Endothelial cell of umbilical vein (primary cell): ENCODE data around the gene ANGPTL3. TPM values are rescaled to one million over a fixed set of nuclear protein-coding genes. Genes with fewer than 3 reads are reported as not detected.
A peak's percentile ranks its signal among the peaks of the same experiment; 100 is the strongest.

Experiments used
- BruUV-seq: library from RNA; stranded (reverse); fragments of 400-500 nt; replicated peaks from 2 replicates; lab custom pipeline; 2021; lab: Mats Ljungman, UMichigan
- CTCF ChIA-PET: fragments of 300-600, 350-600 bp; sonication (Branson Sonifier 250); formaldehyde crosslinking; loops from one replicate; lab custom pipeline; 2021; ENCODE audit warnings: antibody characterized with exemption, inconsistent platforms; lab: Charles Lee
- POLR2A ChIA-PET: fragments of 300-600, 350-600 bp; sonication (Branson Sonifier 250); formaldehyde crosslinking; loops from one replicate; lab custom pipeline; 2021; ENCODE audit warnings: antibody characterized with exemption, inconsistent platforms; lab: Charles Lee
- DNase-seq: peaks from one replicate; pipeline ENCODE4 v3.0.0-alpha.2; 2011; ENCODE audit warnings: low read depth, low spot score
- FAIRE-seq: peaks from 2 replicates; lab custom pipeline; 2011; peaks lifted over from hg19 to GRCh38; lab: Jason Lieb, UNC
- H2AFZ ChIP-seq: 2 replicates; pipeline ENCODE4 v1.6.0; 2012; ENCODE audit warnings: low read depth, low read length, control low read depth, inconsistent platforms
- H3K27ac ChIP-seq: 2 replicates; pipeline ENCODE4 v1.5.1; 2011; ENCODE audit warnings: low read depth, mild to moderate bottlenecking, control low read depth, low read length, moderate library complexity; ENCODE audit not compliant: insufficient read depth
- H3K27me3 ChIP-seq, 2 experiments: 2 replicates each; pipeline versions ENCODE4 v1.6.0 to v1.6.1; 2011; ENCODE audit warnings: low read length in 2 of 2, mixed read lengths in 1 of 2; ENCODE audit not compliant: control insufficient read depth in 2 of 2, insufficient read depth in 2 of 2
- H3K36me3 ChIP-seq, 2 experiments: 2 replicates in 1 of 2; 3 replicates in 1 of 2; pipeline ENCODE4 v1.5.1; 2011; ENCODE audit warnings: low read length in 2 of 2, mild to moderate bottlenecking in 1 of 2, moderate library complexity in 1 of 2; ENCODE audit not compliant: control insufficient read depth in 2 of 2, insufficient read depth in 2 of 2; ENCODE audit errors: extremely low read depth in 1 of 2
- H3K4me1 ChIP-seq: 3 replicates; pipeline ENCODE4 v1.5.1; 2011; ENCODE audit warnings: mild to moderate bottlenecking, low read length; ENCODE audit not compliant: control insufficient read depth, insufficient read depth; ENCODE audit errors: extremely low read depth
- H3K4me2 ChIP-seq: 2 replicates; pipeline ENCODE4 v1.6.1; 2011; ENCODE audit warnings: low read length, control low read depth, mixed read lengths; ENCODE audit not compliant: insufficient read depth
- H3K4me3 ChIP-seq, 3 experiments: fragments of 200-600 bp in 1 of 3; sonication (generic), shearing (Covaris generic) in 1 of 3; replicated peaks in 1 of 3; 2 replicates each; pipeline ENCODE4 v1.5.1; 2011 to 2016; ENCODE audit warnings: control low read depth in 3 of 3, low read length in 3 of 3, mild to moderate bottlenecking in 2 of 3, inconsistent platforms in 1 of 3, low read depth in 1 of 3, moderate library complexity in 1 of 3; ENCODE audit not compliant: insufficient read depth in 1 of 3
- H3K79me2 ChIP-seq: 2 replicates; pipeline ENCODE4 v1.6.0; 2012; ENCODE audit warnings: low read length, inconsistent platforms; ENCODE audit not compliant: control insufficient read depth, insufficient read depth
- H3K9ac ChIP-seq: replicated peaks from 2 replicates; pipeline ENCODE3; 2011; ENCODE audit warnings: low read length, control low read depth; ENCODE audit not compliant: insufficient read depth; ENCODE audit errors: extremely low read depth
- H3K9me1 ChIP-seq: replicated peaks from 3 replicates; pipeline ENCODE4 v1.6.0; 2011; ENCODE audit warnings: mild to moderate bottlenecking, low read length; ENCODE audit not compliant: control insufficient read depth, insufficient read depth; ENCODE audit errors: extremely low read depth
- H3K9me3 ChIP-seq: replicated peaks from 2 replicates; pipeline ENCODE4 v1.5.1; 2012; ENCODE audit warnings: low read length, inconsistent platforms; ENCODE audit not compliant: control insufficient read depth, insufficient read depth
- H4K20me1 ChIP-seq: replicated peaks from 2 replicates; pipeline ENCODE3; 2011; ENCODE audit warnings: mild to moderate bottlenecking, low read length; ENCODE audit not compliant: control insufficient read depth, insufficient read depth; ENCODE audit errors: extremely low read depth
- EZH2 ChIP-seq: IDR thresholded peaks from 2 replicates; pipeline ENCODE4 v1.6.1; 2012; ENCODE audit warnings: borderline replicate concordance, low read depth, mild to moderate bottlenecking, moderate library complexity, low read length, inconsistent platforms; ENCODE audit not compliant: severe bottlenecking
- FOS ChIP-seq: IDR thresholded peaks from 2 replicates; pipeline ENCODE4 v1.6.1; 2011; ENCODE audit warnings: mild to moderate bottlenecking, low read length, moderate library complexity, borderline replicate concordance; ENCODE audit not compliant: insufficient read depth
- GATA2 ChIP-seq: IDR thresholded peaks from 2 replicates; pipeline ENCODE4 v1.7.0; 2011; ENCODE audit warnings: low read depth, mild to moderate bottlenecking, moderate library complexity, mixed read lengths, low read length; ENCODE audit not compliant: insufficient read length, insufficient read depth
- JUN ChIP-seq: IDR thresholded peaks from 2 replicates; pipeline ENCODE4 v1.6.1; 2011; ENCODE audit warnings: borderline replicate concordance, low read depth; ENCODE audit not compliant: insufficient read length, insufficient read depth
- MAX ChIP-seq: IDR thresholded peaks from 2 replicates; pipeline ENCODE4 v1.6.1; 2011; ENCODE audit not compliant: insufficient read depth, insufficient read length
- MYC ChIP-seq: IDR thresholded peaks from one replicate; pipeline ENCODE4 v1.6.1; 2011; ENCODE audit warnings: mild to moderate bottlenecking, low read depth, low read length
- POLR2A ChIP-seq: IDR thresholded peaks from 2 replicates; pipeline ENCODE4 v1.6.1; 2012; ENCODE audit warnings: low read depth, mild to moderate bottlenecking, control low read depth, low read length
- POLR2AphosphoS5 ChIP-seq: IDR thresholded peaks from 2 replicates; pipeline ENCODE4 v1.6.1; 2012; ENCODE audit warnings: low read depth, mild to moderate bottlenecking, control low read depth, low read length, moderate library complexity; ENCODE audit not compliant: insufficient read depth
- dilution Hi-C: fragments of 300-500 bp; cut with MboI; formaldehyde crosslinking; loops from one replicate; pipeline ENCODE4 v1.15.0; 2019; ENCODE audit warnings: low sequenced_read_pairs; ENCODE audit not compliant: extremely low pct_ligation_motif_present
- intact Hi-C: fragments of 100-400 bp; cut with micrococcal nuclease; formaldehyde crosslinking; loops from one replicate; pipeline ENCODE4 v1.10.0; 2022
- polyA plus RNA-seq, 4 experiments: library from polyadenylated mRNA; depleted of rRNA in 3 of 4; stranded (reverse) in 3 of 4; unstranded in 1 of 4; fragments of >200 nt; gene quantifications; 2 replicates each; pipeline versions ENCODE4 v1.2.1 to v1.2.3, GENCODE V29; 2011 to 2012; ENCODE audit warnings: missing spikeins in 1 of 4
- total RNA-seq: library from RNA; stranded (reverse); gene quantifications from 2 replicates; pipeline ENCODE4 v1.2.3, GENCODE V29; 2021
- TF ChIP-seq, protein P1 (sequence below), 2 donors: IDR thresholded peaks; 1 replicate in 1 of 2; 2 replicates in 1 of 2; pipeline ENCODE4 v1.5.1; 2011; ENCODE audit warnings: low read length in 2 of 2, mild to moderate bottlenecking in 2 of 2, moderate library complexity in 2 of 2, control low read depth in 1 of 2, inconsistent platforms in 1 of 2, low read depth in 1 of 2; ENCODE audit not compliant: insufficient read depth in 1 of 2; ENCODE audit errors: extremely low read depth in 1 of 2

Gene ANGPTL3
- total and polyA plus RNA-seq, 2 donors (not counting 3 experiments of a cell fraction or from before 2014, with no cell fraction given): not detected

- Histone ChIP-seq H3K9me1 (no peaks in the 10 kb centered on the region), H3K4me1 (no peaks in the 10 kb centered on the region), H3K4me3 (no peak overlapping the region), H3K9ac (no peak overlapping the region), H2AFZ (no peak overlapping the region), H3K79me2 (peaks cover 2% of the 10 kb centered on the region), H3K27ac (no peak overlapping the region), H3K4me2 (no peak overlapping the region), H3K36me3 (peaks cover 0 to 3% of the 10 kb centered on the region in 2 experiments), H3K9me3 (no peaks in the 10 kb centered on the region), H4K20me1 (no peaks in the 10 kb centered on the region), H3K27me3 (no peaks in the 10 kb centered on the region)
- DNase-seq (no peak), FAIRE-seq (no peak)
- intact Hi-C loops (no loop called here), dilution Hi-C loops (no loop called here)
- POLR2A ChIA-PET: no interaction called here
- TF ChIP-seq, protein P1, sequence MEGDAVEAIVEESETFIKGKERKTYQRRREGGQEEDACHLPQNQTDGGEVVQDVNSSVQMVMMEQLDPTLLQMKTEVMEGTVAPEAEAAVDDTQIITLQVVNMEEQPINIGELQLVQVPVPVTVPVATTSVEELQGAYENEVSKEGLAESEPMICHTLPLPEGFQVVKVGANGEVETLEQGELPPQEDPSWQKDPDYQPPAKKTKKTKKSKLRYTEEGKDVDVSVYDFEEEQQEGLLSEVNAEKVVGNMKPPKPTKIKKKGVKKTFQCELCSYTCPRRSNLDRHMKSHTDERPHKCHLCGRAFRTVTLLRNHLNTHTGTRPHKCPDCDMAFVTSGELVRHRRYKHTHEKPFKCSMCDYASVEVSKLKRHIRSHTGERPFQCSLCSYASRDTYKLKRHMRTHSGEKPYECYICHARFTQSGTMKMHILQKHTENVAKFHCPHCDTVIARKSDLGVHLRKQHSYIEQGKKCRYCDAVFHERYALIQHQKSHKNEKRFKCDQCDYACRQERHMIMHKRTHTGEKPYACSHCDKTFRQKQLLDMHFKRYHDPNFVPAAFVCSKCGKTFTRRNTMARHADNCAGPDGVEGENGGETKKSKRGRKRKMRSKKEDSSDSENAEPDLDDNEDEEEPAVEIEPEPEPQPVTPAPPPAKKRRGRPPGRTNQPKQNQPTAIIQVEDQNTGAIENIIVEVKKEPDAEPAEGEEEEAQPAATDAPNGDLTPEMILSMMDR (IDR thresholded peaks at IDR 0.05; ENCODE audit: extremely low read depth in 1 of 2, insufficient read depth in 1 of 2, low read depth in 1 of 2, low read length in 2 of 2): no peak
- no TSS peak for BruUV-seq
- CTCF ChIA-PET: no interaction called here
These were observed 31.2 kb downstream of the ANGPTL3 start for GRCh38 chr1:62628506-62628905.

GRCh38 chr1:62637392-62638105 lies 40.2 kb downstream of the ANGPTL3 start:
- Histone ChIP-seq H4K20me1 (no peaks in the 10 kb centered on the region), H3K27ac (no peak overlapping the region), H3K4me3 (no peak overlapping the region), H3K4me1 (no peaks in the 10 kb centered on the region), H3K79me2 (no peaks in the 10 kb centered on the region), H3K36me3 (peaks cover 3 to 4% of the 10 kb centered on the region in 2 experiments), H2AFZ (no peak overlapping the region), H3K4me2 (no peak overlapping the region), H3K9me3 (no peaks in the 10 kb centered on the region), H3K9ac (no peak overlapping the region), H3K27me3 (no peaks in the 10 kb centered on the region), H3K9me1 (no peaks in the 10 kb centered on the region)
- FAIRE-seq (no peak), DNase-seq (no peak)
- no TSS peak for BruUV-seq
- dilution Hi-C loops (no loop called here), intact Hi-C loops (no loop called here)
- TF ChIP-seq MYC (no peak), JUN (no peak), FOS (peak; percentile 8), MAX (no peak), POLR2AphosphoS5 (no peak), EZH2 (no peak), GATA2 (no peak), POLR2A (no peak)
- TF ChIP-seq, protein P1 (IDR thresholded peaks at IDR 0.05; ENCODE audit: extremely low read depth in 1 of 2, insufficient read depth in 1 of 2, low read depth in 1 of 2, low read length in 2 of 2): no peak
- ChIA-PET CTCF (no interaction called here), POLR2A (no interaction called here)
